ENCODE results near the gene FMNL2. TPM values are rescaled to one million over a fixed set of nuclear protein-coding genes. Genes with fewer than 3 reads are reported as not detected.
A peak's percentile ranks its signal among the peaks of the same experiment; 100 is the strongest.

The FMNL2 gene
- total and polyA plus RNA-seq, 10 donors, result 8.8 to 59.3 (median 33.5) TPM

GRCh38 chr2:152523091-152523490 is 188.1 kb downstream of the FMNL2 start:
- Histone ChIP-seq H3K9me3 (no peaks in the 10 kb centered on the region), H3K4me1 (peaks cover 9 to 34% (median 14%) of the 10 kb centered on the region in 6 donors), H3K27ac (no peak overlapping the region), H3K4me3 (no peak overlapping the region), H3K27me3 (replicated peaks in 1 of 7) (no peaks in the 10 kb centered on the region), H3K36me3 (no peaks in the 10 kb centered on the region)
- TF ChIP-seq, protein P1, sequence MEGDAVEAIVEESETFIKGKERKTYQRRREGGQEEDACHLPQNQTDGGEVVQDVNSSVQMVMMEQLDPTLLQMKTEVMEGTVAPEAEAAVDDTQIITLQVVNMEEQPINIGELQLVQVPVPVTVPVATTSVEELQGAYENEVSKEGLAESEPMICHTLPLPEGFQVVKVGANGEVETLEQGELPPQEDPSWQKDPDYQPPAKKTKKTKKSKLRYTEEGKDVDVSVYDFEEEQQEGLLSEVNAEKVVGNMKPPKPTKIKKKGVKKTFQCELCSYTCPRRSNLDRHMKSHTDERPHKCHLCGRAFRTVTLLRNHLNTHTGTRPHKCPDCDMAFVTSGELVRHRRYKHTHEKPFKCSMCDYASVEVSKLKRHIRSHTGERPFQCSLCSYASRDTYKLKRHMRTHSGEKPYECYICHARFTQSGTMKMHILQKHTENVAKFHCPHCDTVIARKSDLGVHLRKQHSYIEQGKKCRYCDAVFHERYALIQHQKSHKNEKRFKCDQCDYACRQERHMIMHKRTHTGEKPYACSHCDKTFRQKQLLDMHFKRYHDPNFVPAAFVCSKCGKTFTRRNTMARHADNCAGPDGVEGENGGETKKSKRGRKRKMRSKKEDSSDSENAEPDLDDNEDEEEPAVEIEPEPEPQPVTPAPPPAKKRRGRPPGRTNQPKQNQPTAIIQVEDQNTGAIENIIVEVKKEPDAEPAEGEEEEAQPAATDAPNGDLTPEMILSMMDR (IDR thresholded peaks at IDR 0.05 in 8 of 11, conservative IDR thresholded peaks at IDR 0.05 in 3 of 11), result no peak
- no peak for TF ChIP-seq POLR2AphosphoS5 (IDR thresholded peaks at IDR 0.05)
- no peak for TF ChIP-seq POLR2A (IDR thresholded peaks at IDR 0.05)
- no peak for DNase-seq
- intact Hi-C loops (cut with DNase I; ENCODE audit: low total_unique reads), result no loop called here

GRCh38 chr2:152525277-152525838 is 190.4 kb downstream of the FMNL2 start:
- no peaks in the 10 kb centered on the region for H3K9me3 ChIP-seq
- no peaks in the 10 kb centered on the region for H3K27me3 ChIP-seq (replicated peaks in 1 of 7)
- no peaks in the 10 kb centered on the region for H3K36me3 ChIP-seq
- WGBS, 5 donors, result 39 to 55% (median 45%) methylated on average over 6 of the region's 6 CpGs
- H3K4me1 ChIP-seq, result peaks cover 5 to 18% (median 11%) of the 10 kb centered on the region in 6 donors
- TF ChIP-seq, protein P1 (IDR thresholded peaks at IDR 0.05 in 8 of 11, conservative IDR thresholded peaks at IDR 0.05 in 3 of 11), result peak in 1 of 11 experiments; percentile 4
- no peak for TF ChIP-seq POLR2A (IDR thresholded peaks at IDR 0.05)
- peak in 2 of 3 donors; percentile 57 for TF ChIP-seq POLR2AphosphoS5 (IDR thresholded peaks at IDR 0.05)
- no peak overlapping the region for H3K4me3 ChIP-seq
- intact Hi-C loops (cut with DNase I; ENCODE audit: low total_unique reads), result no loop called here
- DNase-seq, result no peak
- H3K27ac ChIP-seq, result peak overlapping the region in 4 of 8 donors; percentile 0 to 49 (median 34)

- Histone ChIP-seq H3K4me1 (peaks cover 5 to 18% (median 11%) of the 10 kb centered on the region in 6 donors), H3K27ac (no peak overlapping the region), H3K4me3 (no peak overlapping the region), H3K9me3 (no peaks in the 10 kb centered on the region), H3K27me3 (replicated peaks in 1 of 7) (peaks cover 0 to 9% (median 0%) of the 10 kb centered on the region in 7 donors), H3K36me3 (no peaks in the 10 kb centered on the region)
- 82 to 93% (median 91%) methylated on average over 4 of the region's 4 CpGs for WGBS, 5 donors
- TF ChIP-seq POLR2AphosphoS5 (IDR thresholded peaks at IDR 0.05) (no peak), POLR2A (IDR thresholded peaks at IDR 0.05) (no peak)
- TF ChIP-seq, protein P1 (IDR thresholded peaks at IDR 0.05 in 8 of 11, conservative IDR thresholded peaks at IDR 0.05 in 3 of 11), result no peak
- DNase-seq, result no peak
- intact Hi-C loops (cut with DNase I; ENCODE audit: low total_unique reads), result no loop called here
These were observed 194.6 kb downstream of the FMNL2 start for GRCh38 chr2:152529420-152530115.

DNA sequence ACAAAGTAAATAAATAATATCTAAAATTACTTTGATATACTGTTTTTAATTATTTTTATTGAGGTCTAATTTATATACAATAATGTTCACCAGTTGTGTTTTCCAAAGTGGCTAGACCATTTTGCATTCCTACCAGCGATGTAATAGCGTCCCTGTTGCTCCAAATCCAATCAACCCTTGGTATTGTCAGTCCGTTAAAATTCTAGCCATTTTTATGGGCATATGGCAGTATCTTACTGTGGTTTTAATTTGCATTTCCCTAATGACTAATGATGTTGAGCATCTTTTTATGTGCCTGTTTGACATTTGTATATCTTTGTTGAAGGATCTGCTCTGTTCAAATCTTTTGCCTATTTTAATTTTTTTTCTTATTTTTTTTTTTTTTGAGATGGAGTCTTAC is 197.3 kb downstream of the FMNL2 start:
- intact Hi-C loops (cut with DNase I; ENCODE audit: low total_unique reads), result no loop called here
- Histone ChIP-seq H3K27me3 (replicated peaks in 1 of 7) (peaks cover 0 to 9% (median 0%) of the 10 kb centered on the region in 7 donors), H3K9me3 (no peaks in the 10 kb centered on the region), H3K4me3 (no peak overlapping the region), H3K4me1 (peaks cover 0 to 16% (median 7%) of the 10 kb centered on the region in 6 donors), H3K27ac (no peak overlapping the region), H3K36me3 (no peaks in the 10 kb centered on the region)
- 63 to 94% (median 84%) methylated on average over 3 of the region's 3 CpGs for WGBS, 5 donors
- DNase-seq, result no peak
- TF ChIP-seq, protein P1 (IDR thresholded peaks at IDR 0.05 in 8 of 11, conservative IDR thresholded peaks at IDR 0.05 in 3 of 11), result no peak
- TF ChIP-seq POLR2A (IDR thresholded peaks at IDR 0.05) (no peak), POLR2AphosphoS5 (IDR thresholded peaks at IDR 0.05) (no peak)

Data from spleen (tissue), 11 donors.